ENCODE results near the gene OR3A2.
"Not testable (repeated sequence)": the region's sequence is repeated elsewhere in the genome, so short reads cannot be mapped to it uniquely, and the experiment has no call there.

OR3A2 gene

DNA sequence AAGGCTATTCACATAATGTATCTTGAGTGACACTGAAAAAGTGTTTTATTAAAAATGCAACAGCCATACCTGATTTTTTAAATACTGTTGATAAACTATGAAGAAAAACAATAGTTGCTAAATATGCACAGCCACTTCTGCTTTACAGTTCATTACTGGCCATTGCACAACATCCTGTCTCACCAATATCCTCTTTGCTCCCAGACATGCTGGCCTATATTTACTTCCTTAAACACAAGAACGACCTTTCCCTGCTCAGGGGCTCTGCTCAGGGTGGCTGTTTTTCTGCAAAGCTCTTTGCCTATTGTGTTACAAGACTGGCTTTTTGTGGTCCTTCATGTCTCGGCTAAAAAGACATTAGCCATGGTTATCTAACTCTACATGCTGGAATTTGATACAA, 147.4 kb downstream of the OR3A2 start:
- not testable (repeated sequence) for H3K4me2 ChIP-seq (ENCODE audit: low read length); H4K20me1 ChIP-seq (ENCODE audit: insufficient read depth, low read length); H3K4me1 ChIP-seq (ENCODE audit: insufficient read depth, low read length, severe bottlenecking); H3K27me3 ChIP-seq (ENCODE audit: insufficient read depth, low read length); H3K27ac ChIP-seq (ENCODE audit: low read depth, low read length, poor library complexity, severe bottlenecking); H3F3A ChIP-seq (ENCODE audit: insufficient read depth, low read length); H3K9ac ChIP-seq (ENCODE audit: low read length); H3K79me2 ChIP-seq (ENCODE audit: insufficient read depth, low read length); H3K4me3 ChIP-seq (ENCODE audit: low read depth, low read length, poor library complexity, severe bottlenecking); H3K9me2 ChIP-seq (ENCODE audit: low read depth, low read length); H3K36me3 ChIP-seq (ENCODE audit: insufficient read depth, low read length); H3K9me3 ChIP-seq (ENCODE audit: low read length); H2AFZ ChIP-seq (ENCODE audit: low read length)

- H3K27ac ChIP-seq (ENCODE audit: low read depth, low read length, poor library complexity, severe bottlenecking); H3K36me3 ChIP-seq (ENCODE audit: insufficient read depth, low read length); H3K9ac ChIP-seq (ENCODE audit: low read length); H3K27me3 ChIP-seq (ENCODE audit: insufficient read depth, low read length); H4K20me1 ChIP-seq (ENCODE audit: insufficient read depth, low read length); H3K9me3 ChIP-seq (ENCODE audit: low read length); H2AFZ ChIP-seq (ENCODE audit: low read length); H3K4me3 ChIP-seq (ENCODE audit: low read depth, low read length, poor library complexity, severe bottlenecking); H3K4me1 ChIP-seq (ENCODE audit: insufficient read depth, low read length, severe bottlenecking); H3K9me2 ChIP-seq (ENCODE audit: low read depth, low read length); H3K79me2 ChIP-seq (ENCODE audit: insufficient read depth, low read length); H3F3A ChIP-seq (ENCODE audit: insufficient read depth, low read length); H3K4me2 ChIP-seq (ENCODE audit: low read length): not testable (repeated sequence)
Measured at GRCh38 chr17:3232300-3232699, 153.8 kb downstream of the OR3A2 start.
